GM18909 (cell line): ENCODE results near the gene QRSL1.
"Not testable (repeated sequence)": the region's sequence is repeated elsewhere in the genome, so short reads cannot be mapped to it uniquely, and the experiment has no call there.

Source experiments
- ATAC-seq: cut with Tn5 transposase; IDR thresholded peaks from one replicate; pipeline ENCODE4 v1.9.1; 2021; ENCODE audit warnings: mild to moderate bottlenecking; ENCODE audit not compliant: unreplicated experiment, poor library complexity

QRSL1 gene

GRCh38 chr6:106629103-106629858 lies at the start of gene QRSL1, which contains the start of gene RTN4IP1:
Gene QRSL1 (plus strand): TSS chr6:106629578. CDS start chr6:106629682, 104 bp downstream.
Gene RTN4IP1 (minus strand): TSS chr6:106629498. CDS start chr6:106629021, 477 bp downstream.
- ATAC-seq, result peak; percentile 81

GRCh38 chr6:106581468-106581867 lies 47.9 kb upstream of the QRSL1 start:
- no peak for ATAC-seq

GRCh38 chr6:106586815-106587415 lies 42.5 kb upstream of the QRSL1 start:
- no peak for ATAC-seq

- ATAC-seq, result not testable (repeated sequence)
Measured at GRCh38 chr6:106588937-106589336, 40.4 kb upstream of the QRSL1 start.

- ATAC-seq, result no peak
Measured at GRCh38 chr6:106591111-106591825, 38.1 kb upstream of the QRSL1 start.

GRCh38 chr6:106599440-106599839 lies 29.9 kb upstream of the QRSL1 start:
- no peak for ATAC-seq

GRCh38 chr6:106600329-106600728 lies 29.0 kb upstream of the QRSL1 start:
- ATAC-seq, result no peak

GRCh38 chr6:106608080-106608668 lies 21.2 kb upstream of the QRSL1 start:
- peak; percentile 75 for ATAC-seq

GRCh38 chr6:106609699-106610098 lies 19.7 kb upstream of the QRSL1 start:
- no peak for ATAC-seq

GRCh38 chr6:106611030-106611429 lies 18.3 kb upstream of the QRSL1 start:
- ATAC-seq, result no peak

- ATAC-seq, result no peak
Measured at GRCh38 chr6:106612671-106613416, 16.5 kb upstream of the QRSL1 start.

GRCh38 chr6:106613590-106613989 lies 15.8 kb upstream of the QRSL1 start:
- no peak for ATAC-seq

- ATAC-seq, result no peak
Measured at GRCh38 chr6:106614166-106614565, 15.2 kb upstream of the QRSL1 start.

- ATAC-seq, result no peak
Measured at GRCh38 chr6:106614592-106615257, 14.7 kb upstream of the QRSL1 start.

- ATAC-seq, result peak; percentile 90
Measured at GRCh38 chr6:106617302-106617701, 12.1 kb upstream of the QRSL1 start.

GRCh38 chr6:106617857-106618256 lies 11.5 kb upstream of the QRSL1 start:
- no peak for ATAC-seq

- no peak for ATAC-seq
Measured at GRCh38 chr6:106618324-106618723, 11.1 kb upstream of the QRSL1 start.

GRCh38 chr6:106619223-106619622 lies 10.2 kb upstream of the QRSL1 start:
- no peak for ATAC-seq

GRCh38 chr6:106620931-106621672 lies 8.3 kb upstream of the QRSL1 start:
- ATAC-seq, result no peak
